IPS-NIHi7 (cell line): Measurements from ENCODE around the gene PARD6A.

Experiments used
- DNase-seq: peaks from one replicate; pipeline ENCODE4 v3.0.0; 2012; ENCODE audit warnings: mixed read lengths; ENCODE audit errors: extremely low spot score

The PARD6A gene

DNA sequence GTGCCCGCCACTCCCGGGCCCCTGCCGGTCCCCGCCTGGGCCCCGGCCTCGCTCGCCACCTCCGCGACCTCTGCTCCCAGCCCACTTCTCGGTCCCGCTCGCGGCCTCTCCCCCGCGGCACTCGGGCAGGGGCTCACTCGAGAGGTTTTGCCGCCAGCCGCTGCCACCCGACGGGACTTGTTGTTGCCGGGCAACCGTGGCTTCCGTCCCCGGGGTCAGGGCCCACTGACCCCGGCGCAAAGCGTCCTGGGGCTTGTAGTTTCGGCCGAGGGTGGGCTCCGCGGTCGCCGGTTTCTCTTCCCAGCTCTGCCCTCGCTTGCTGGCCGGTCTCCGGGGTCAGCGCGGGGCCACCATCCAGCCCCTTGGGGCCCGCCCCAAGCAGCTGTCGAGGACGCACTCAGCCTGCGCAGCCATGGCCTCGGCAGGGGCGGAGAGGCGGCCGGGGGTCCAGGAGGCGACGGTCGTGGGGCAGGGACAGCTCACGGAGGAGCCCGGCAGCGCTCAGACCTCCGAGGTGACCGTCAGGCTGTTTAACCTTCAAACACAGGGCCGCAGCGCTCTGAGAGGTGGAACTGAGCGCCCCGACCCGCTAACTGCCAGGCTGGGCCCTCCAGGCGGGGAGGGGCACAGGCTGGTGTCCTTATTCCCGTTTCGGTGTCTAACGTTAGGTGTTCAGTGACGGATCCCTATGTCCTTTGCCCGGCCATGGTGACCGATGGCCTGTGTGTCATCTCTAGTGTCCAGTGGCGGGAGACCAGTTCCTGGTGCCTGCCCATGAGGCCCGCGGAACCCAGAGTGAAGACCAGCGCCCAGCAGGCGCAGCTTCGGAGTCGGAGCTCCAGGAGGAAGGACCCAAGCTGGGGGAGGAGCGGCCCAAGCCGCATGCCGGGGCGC, 6.0 kb downstream of the PARD6A start, which contains the start of the genes C16orf86 and ENKD1:
C16orf86 (plus strand) TSS at position 256 of the 894 bp plus-strand sequence; CDS start at position 413, 157 bp downstream.
ENKD1 (minus strand) TSS at position 192 of the 894 bp plus-strand sequence. CDS start 308 bp downstream, outside the sequence.
- DNase-seq: peak; percentile 94

DNA sequence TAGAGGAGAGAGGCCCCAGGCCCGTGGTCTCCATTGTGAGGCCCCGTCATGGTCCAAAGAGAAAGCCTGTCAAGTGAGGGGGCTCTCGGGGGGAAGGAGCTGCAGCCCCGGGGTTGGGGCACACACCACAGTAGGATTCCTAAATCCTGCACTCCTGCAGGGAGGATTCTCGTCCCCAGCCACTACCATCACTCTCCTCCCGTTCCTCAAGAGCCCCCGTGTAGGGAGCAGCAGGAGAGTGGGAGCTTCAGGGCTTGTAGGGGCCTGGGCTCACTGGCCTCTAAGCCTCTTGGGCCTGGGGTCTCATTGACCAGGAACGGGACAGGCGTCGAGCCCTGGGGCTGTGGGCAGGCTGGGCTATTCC, 6.7 kb downstream of the PARD6A start:
- no peak for DNase-seq

DNA sequence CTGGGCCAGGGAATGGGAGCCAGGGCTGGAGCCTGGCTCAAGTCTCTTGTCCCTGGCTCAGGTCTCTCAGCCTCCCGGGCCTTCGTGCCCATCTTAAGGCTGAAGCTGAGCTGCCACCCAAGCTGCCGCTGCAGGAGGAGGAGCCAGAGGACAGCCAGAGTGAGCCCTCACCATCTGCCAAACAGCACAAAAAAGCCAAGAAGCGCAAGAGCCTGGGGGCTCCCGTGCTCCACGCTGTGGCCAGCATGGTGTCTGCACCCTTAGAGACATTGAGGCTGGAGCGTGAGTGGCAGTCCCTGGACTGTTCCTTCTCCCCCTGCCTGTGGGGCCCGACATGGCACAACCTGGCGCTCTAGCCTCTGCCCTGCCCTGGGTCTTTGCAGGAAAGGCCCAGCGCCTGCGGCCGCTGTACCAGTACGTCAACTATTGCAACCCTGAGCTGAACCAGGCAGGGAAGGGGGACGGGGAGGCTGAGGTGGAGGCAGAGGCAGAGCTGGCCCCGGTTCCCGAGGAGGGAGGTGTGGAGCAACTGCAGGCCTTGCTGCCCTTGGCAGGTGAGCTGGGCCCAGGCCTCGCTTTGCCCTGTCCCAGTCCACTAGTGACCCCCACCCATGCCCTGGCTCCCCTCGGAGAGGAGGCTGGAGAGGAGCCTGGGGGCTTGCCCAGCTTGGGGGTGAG, 7.2 kb downstream of the PARD6A start:
- peak; percentile 91 for DNase-seq

DNA sequence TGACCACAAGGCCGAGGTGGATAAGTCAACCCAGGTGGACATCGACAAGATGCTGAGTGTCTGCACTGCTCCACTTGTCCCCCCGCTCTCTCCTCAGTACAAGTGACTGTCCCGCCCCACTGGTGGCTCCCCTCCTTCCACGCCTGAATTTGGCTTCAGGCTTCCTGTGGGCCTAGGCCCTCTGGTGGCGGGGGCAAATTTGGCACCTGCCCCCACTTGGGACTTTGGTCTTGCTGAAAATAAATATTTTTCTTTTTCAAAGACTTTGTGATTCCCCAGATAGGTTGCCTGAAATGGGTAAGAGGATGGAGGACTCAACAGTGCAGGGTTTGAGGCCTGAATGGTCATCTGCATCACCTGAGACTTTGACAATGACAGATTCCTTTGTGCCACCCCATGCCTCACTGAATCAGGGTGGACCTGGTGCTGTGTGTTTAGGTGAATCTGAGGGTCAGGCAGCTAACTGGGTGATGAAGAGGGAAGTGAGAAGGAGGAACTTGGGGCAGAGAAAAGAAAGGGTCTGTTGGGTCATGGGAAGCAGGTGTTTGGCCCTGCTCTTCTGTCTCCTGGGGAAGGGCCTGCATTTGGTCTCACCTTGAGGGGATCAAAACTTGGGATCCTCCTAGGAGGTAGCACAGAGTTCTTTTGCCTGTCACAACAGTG, 7.9 kb downstream of the PARD6A start:
- DNase-seq: no peak

DNA sequence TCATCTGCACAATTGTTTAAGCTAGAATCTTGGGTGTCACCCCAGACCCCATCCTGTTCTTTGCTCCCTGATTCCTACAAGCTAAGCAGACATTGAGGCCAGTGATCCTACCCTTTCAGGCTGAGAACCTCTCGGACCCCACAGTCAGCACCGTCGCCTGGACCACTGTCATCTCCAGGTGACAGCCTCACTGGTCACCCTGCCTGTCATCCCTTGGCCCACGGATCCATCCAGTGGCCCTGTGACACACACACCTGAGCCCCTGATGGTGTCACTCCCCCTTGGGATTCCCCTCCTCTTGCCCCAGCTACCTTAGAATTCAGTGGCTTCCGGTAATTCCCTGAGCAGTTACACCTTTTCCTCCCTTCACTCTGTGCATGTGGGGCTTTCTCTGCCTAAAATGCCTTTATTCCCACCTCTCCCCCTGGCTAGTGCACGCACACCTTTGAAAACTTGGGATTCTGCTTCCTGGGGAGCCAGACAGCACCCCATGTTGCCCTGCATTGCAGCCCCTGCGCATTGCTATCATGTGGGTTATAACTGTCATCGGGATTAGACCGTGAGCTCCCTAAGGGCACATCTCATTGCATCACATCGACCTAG, 8.8 kb downstream of the PARD6A start:
- DNase-seq: no peak

DNA sequence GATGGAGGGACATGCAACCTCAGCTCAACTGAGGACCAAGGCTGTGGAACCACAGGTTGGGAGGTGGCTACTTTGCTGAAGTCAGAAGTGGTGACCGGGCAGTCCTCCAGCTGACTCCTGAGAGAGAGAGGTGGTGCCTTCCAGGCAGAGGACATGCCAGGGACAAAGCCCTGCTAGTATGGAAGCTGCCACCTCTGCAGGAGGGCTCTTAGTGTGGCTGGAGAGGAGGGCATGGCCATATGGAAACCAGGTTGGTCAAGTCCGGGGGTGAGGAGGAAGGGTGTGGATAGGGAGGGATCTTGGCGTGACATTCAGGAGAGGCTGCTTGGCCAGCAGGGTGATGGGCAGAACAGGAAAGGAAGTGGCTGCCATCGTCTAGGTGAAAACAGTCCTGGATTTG, 11.5 kb downstream of the PARD6A start:
- no peak for DNase-seq

DNA sequence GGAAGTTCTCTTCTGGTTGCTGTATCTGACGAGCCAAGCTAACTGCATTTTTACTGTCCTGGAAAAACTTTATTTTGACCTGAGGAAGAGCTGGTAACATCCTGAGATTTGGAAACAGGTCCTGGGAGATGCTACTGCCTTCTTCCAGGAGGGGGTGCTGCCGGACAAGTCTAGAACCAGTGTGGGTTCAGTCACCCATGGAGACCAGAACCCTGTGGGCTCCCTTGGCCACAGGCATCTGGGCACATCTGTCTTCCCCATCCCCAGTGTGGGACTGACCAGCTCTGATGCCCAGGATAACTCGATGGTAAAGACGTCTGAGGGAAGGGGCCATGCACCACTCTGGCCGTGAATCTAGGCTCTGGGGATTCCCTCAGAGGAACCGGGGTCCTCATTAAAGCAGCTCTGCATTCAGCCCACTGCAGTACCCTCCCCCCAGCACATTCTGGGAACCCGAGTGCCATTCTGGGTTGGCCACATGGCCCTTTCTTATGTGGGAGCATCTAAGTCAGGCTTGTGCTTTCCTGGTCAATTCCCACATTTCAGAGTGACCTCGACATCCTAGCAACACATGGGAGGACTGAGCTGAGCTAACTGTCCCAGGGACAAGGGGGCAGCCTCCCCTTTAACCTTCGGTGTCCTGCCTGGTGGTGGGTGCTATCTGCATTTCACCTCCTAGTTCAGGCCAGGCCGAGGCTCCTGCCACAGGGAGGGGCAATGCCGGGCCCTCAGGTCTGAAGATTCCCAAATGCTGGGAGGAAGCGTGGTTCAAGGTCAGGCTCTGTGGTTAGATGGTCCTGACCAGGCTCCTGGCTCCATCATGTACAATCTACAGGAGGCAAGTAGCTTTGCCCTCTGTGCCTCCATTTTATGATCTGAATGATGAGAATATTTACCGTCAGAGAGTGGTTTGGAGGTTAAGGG, 12.2 kb downstream of the PARD6A start:
- peak; percentile 87 for DNase-seq

DNA sequence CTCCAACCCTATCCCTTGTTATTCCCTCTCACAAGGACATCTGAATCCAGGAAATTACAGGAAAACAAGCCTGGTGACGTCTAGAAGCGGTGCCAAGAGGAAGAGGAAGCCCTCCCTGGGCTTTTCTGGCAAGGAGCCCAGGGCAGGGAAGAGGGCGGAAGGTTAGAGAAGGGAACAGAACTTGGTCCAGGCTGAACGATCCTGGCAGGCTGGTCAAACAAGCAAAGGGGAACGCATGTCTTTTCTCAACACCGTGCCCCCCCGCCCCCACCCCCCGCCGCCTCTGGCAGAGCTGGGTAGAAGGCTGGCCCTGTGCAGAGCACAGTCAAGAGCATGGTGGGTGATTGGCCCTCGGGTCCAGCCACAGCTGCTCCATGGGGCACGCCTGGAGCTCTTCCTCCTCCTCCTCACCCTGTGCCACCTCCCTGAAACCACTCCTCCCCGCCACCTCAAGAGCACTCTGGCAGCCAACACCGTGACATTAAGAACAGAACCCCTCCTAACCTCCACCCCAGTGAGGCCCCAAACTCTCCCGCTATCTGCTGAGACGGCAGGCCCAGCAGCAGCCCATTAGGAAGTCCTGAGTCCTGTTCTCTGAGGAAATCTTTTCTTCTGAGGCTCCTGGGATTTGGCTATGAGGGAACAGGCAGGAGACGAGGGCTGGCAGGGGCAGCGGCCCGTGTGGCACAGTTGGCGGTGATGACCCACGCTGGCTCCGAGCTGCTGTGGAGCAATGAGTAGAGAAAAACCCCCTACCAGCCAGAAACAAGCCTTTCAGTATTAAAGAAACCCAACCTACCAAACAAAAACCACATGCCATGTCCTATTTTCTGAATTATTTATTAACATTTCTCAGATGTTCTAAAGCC, 13.2 kb downstream of the PARD6A start:
- no peak for DNase-seq

DNA sequence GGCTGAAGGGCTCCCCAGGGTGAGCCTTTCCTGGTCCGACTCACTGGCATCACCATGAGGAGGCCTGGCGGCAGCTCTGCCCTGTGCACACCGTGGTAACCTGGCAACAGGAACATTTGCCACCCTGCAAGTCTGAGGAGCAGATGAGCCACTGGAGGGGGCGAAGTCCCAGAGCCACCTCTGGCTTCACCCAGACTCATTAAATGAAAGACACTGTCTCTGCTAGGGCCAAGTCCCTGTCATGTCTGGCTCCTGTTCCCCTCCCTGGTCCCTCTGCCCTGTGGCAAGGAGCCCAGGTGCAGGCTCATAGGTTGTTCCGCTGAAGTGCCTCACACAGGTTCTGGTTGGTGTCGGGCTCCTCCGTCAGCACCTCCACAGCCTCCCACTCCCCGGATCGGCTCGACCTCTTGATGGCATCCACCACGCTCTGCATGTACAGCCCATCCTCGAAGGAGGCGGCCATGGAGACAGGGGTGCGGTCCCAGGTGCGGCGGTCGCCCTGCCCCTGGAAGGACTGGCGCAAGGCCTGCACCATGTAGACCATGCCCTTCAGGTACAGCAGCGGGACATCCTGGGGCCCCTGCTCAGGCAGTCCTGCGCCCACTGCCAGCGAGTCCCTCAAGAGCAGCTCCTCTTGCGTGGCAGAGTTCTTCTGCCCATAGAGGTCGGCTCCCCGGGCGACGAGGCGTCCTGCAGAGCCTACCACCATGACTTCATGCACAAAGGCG, 14.3 kb downstream of the PARD6A start:
- DNase-seq: no peak

DNA sequence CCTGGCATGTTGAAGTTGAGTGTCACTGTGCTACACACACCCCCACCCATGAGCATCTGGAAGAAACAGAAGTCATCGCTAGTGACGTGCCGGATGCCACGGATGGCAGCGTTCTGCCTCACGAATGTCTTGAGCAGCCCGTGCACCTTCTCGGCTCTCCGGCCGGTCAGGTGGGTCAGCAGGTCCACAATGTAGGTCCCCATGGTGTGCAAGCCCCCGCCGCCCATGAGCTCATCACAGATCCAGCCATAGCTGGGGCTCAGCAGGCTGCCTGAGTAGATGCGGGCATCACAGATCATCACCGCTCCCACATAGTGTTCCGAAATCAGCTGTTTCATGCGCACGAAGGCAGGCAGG, 14.8 kb downstream of the PARD6A start:
- no peak for DNase-seq

DNA sequence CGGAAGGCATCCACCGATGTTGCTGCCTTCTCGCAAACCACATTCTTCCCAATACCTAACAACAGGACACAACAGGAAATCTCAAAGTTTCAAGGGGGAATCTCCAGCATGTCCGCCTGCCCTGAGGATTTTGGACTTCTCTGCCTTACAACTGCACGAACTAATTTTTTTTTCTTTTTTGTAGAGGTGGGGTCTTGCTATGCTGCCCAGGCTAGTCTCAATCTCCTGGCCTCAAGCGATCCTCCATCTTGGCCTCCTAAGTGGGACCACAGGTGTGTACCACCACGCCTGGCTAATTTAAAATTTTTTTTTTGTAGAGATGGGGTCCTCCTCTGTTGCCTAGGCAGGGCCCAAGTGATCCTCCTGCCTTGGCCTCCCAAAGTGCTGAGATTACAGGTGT, 15.2 kb downstream of the PARD6A start:
- no peak for DNase-seq

DNA sequence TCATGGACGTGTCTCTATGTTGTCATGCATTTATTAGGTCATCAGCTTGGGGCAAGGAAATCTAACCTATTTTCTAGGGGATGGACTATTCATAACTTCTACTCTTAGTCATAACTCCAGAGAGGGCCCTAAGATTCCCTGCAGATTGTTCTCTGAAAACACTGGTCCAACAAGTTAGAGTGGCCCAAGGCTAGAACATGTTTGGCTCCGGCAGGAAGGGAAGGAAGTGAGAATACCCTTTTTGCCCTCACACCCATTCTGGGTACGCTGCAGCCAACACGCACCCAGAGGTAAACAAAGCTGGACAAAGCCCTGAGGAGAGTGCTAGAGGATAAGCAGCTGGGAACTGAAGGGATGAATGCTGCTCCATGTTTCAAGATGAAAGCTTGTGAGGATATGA, 15.8 kb downstream of the PARD6A start:
- no peak for DNase-seq

DNA sequence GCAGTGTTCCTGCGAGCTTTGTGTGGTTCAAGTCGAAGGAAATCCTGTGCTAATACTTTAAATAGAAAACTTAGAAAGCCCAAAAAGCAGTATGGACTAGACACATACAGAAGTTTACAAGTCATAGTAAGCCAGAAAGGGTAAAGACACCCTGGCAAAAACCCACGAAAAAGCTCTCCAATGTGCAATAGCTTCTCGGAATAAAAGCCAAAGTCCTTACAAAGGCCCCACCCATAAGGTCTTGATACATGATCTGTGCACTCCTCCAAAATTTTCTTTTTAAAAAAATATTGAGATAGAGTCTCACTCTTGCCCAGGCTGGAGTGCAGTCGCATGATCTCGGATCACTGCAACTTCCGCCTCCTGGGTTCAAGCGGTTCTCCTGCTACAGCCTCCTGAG, 16.2 kb downstream of the PARD6A start:
- no peak for DNase-seq

DNA sequence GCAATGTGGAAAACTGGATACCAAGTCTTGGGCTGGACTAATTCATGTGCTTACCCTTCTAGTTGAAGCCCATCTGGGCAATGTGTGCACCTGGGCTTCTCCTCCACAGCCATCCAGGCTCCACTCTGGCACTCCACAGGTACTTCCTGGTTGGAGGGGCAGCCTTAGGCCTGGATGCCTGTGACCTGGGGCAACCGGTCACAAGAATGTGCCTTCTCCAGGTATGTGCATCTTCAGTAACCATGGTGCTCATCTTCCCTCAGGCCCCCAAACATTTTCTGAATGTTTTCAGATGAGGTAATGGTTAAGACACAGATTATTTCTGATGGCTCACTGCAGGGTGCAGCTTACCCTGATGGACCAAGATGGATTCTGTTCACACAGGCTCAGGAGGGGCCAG, 17.0 kb downstream of the PARD6A start:
- no peak for DNase-seq

DNA sequence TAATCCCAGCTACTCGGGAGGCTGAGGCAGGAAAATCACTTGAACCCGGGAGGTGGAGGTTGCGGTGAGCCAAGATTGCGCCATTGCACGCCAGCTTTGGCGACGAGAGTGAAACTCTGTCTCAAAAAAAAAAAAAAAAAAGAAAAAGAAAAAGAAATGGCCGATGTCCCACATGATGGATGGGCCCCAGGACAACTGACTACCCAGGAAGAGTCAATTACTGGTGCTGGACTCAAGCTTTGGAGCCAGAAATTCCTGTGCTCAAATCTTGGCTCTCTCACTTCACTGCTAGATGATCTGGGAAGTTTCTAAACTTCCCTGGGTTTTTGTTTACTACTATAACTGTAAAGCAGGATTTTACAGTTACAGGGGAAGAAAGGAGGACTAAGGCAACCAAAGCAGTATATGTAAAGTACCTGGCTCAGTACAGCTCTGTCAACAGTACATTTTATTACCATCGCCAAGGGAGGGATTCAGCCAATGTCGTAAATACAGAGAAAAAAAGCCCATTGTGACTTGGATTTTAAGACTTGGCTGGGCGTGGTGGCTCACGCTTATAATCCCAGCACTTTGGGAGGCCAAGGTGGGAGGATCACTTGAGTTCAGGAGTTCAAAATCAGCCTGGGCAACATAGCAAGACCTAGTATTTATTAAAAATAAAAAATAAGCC, 17.7 kb downstream of the PARD6A start:
- DNase-seq: no peak

DNA sequence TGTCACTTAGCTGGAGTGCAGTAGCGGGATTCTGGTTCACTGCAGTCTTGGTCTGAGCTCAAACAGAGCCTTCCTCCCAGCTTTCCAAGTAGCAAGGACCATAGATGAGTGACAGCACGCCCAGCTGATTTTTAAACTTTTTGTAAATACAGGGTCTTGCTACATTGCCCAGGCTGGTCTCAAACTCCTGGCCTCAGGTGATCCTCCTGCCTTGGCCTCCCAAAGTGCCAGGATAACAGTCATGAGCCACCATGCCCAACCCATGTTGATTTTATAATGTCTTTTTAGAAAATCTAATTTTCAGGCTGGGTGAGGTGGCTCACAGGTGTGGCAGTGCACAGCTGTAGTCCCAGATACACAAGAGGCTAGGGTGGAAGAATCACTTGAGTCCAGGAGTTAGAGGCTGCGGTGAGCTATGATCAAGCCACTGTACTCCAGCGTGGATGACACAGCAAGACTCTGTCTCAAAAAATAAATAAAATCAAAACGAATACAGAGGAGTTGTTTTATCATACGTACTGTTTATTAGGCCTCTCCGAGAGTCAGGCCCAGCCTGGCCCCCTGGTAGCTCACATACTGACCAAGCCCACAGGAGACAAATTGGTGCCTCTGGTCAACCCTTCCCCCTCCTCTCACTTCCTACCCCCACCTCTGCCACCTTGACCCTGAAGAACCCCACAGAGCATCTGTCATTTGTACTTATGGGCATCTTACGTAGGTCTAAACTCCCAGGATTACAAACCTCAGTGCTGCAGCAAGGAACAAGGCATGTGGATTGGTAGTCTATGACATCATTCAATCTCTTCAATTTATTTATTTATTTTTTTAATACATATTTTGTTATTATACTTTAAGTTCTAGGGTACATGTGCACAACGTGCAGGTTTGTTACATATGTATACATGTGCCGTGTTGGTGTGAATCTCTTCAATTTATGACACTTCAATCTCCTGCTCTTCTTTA, 19.5 kb downstream of the PARD6A start:
- DNase-seq: no peak

DNA sequence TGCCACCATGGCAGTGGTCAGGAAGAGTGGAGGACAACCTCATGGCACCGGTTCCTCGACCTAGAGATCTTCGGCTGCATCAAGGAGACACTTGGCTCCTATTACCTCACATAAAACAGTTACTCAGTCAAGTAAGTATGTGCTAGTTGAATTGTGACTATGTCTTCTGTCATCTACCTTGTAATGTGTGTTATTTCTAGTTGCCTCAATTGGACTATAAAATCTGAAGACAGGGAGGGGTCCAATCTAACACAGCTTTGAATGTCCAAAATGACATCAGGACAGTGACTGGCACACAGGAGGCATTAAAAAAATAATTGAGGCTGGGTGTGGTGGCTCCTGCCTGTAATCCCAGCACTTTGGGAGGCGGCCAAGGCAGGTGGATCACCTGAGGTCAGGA, 23.0 kb downstream of the PARD6A start:
- no peak for DNase-seq
